Thymus (tissue), 11 donors: ENCODE results near the gene KIRREL3. TPM values are rescaled to one million over a fixed set of nuclear protein-coding genes. Genes with fewer than 3 reads are reported as not detected.

Source experiments
- DNase-seq, 9 donors: peaks; one replicate each; pipeline ENCODE4 v3.0.0-alpha.2; 2013; ENCODE audit warnings: low spot score in 9 of 9, low read depth in 6 of 9, missing footprints in 1 of 9
- H3K27ac ChIP-seq, 2 donors: one replicate each; pipeline ENCODE4 v1.5.1; 2013; ENCODE audit warnings: control low read depth in 1 of 2, low read depth in 1 of 2, low read length in 1 of 2, mild to moderate bottlenecking in 1 of 2, moderate library complexity in 1 of 2
- H3K27me3 ChIP-seq, 2 donors: one replicate each; pipeline ENCODE4 v1.5.1; 2013; ENCODE audit warnings: low read length in 1 of 2; ENCODE audit not compliant: control insufficient read depth in 2 of 2, insufficient read depth in 1 of 2
- H3K36me3 ChIP-seq, 2 donors: one replicate each; pipeline ENCODE4 v1.5.1; 2013; ENCODE audit warnings: low read length in 1 of 2, mild to moderate bottlenecking in 1 of 2, moderate library complexity in 1 of 2; ENCODE audit not compliant: control insufficient read depth in 2 of 2, insufficient read depth in 2 of 2
- H3K4me1 ChIP-seq, 2 donors: one replicate each; pipeline ENCODE4 v1.5.1; 2013; ENCODE audit warnings: low read length in 2 of 2; ENCODE audit not compliant: control insufficient read depth in 2 of 2, insufficient read depth in 2 of 2
- H3K4me3 ChIP-seq, 2 donors: one replicate each; pipeline ENCODE4 v1.5.1; 2013; ENCODE audit warnings: low read length in 2 of 2, control low read depth in 1 of 2, mild to moderate bottlenecking in 1 of 2
- H3K9me3 ChIP-seq, 2 donors: one replicate each; pipeline ENCODE4 v1.5.1; 2013; ENCODE audit warnings: low read length in 1 of 2, mild to moderate bottlenecking in 1 of 2; ENCODE audit not compliant: control insufficient read depth in 2 of 2, insufficient read depth in 1 of 2
- WGBS: extraction: QIAGEN DNeasy Blood & Tissue Kit; methylation state at CpG from one replicate; pipeline ENCODE4 v1.1.7; 2013; 5-methylcytosine and 5-hydroxymethylcytosine counted together
- polyA plus RNA-seq: library from polyadenylated mRNA; stranded (reverse); fragments of 200-250 nt; gene quantifications from one replicate; pipeline ENCODE4 v1.2.3, GENCODE V29; 2013
- total RNA-seq: library from RNA; stranded (reverse); fragments of 120-200 nt; gene quantifications from one replicate; pipeline ENCODE4 v1.2.4, GENCODE V29; 2013
- donor health status: healthy.

KIRREL3 gene
- total and polyA plus RNA-seq, 2 donors: 0.09 to 0.14 TPM

GRCh38 chr11:126725521-126725920, 275.0 kb downstream of the KIRREL3 start:
- no peak for DNase-seq
- WGBS: 92% methylated on average over 7 of the region's 7 CpGs
- no peaks in the 10 kb centered on the region for H3K4me1 ChIP-seq
- no peaks in the 10 kb centered on the region for H3K36me3 ChIP-seq
- no peak overlapping the region for H3K27ac ChIP-seq
- H3K4me3 ChIP-seq: no peak overlapping the region
- no peaks in the 10 kb centered on the region for H3K27me3 ChIP-seq
- no peaks in the 10 kb centered on the region for H3K9me3 ChIP-seq

- whole genome bisulfite sequencing: 90% methylated on average over 5 of the region's 5 CpGs
- no peaks in the 10 kb centered on the region for H3K9me3 ChIP-seq
- H3K4me3 ChIP-seq: no peak overlapping the region
- no peaks in the 10 kb centered on the region for H3K27me3 ChIP-seq
- H3K4me1 ChIP-seq: no peaks in the 10 kb centered on the region
- H3K36me3 ChIP-seq: no peaks in the 10 kb centered on the region
- no peak for DNase-seq
- H3K27ac ChIP-seq: no peak overlapping the region
Observed at GRCh38 chr11:126725043-126725442, 275.5 kb downstream of the KIRREL3 start.

GRCh38 chr11:126723665-126724045, 276.9 kb downstream of the KIRREL3 start:
- 86% methylated on average over 1 of the region's 1 CpG for WGBS

GRCh38 chr11:126722956-126723664, 277.5 kb downstream of the KIRREL3 start:
- H3K4me1 ChIP-seq: no peaks in the 10 kb centered on the region
- no peak for DNase-seq
- no peaks in the 10 kb centered on the region for H3K9me3 ChIP-seq
- H3K27ac ChIP-seq: no peak overlapping the region
- H3K27me3 ChIP-seq: no peaks in the 10 kb centered on the region
- 94% methylated on average over 6 of the region's 6 CpGs for WGBS
- no peaks in the 10 kb centered on the region for H3K36me3 ChIP-seq
- no peak overlapping the region for H3K4me3 ChIP-seq

More at GRCh38 chr11:126723665-126724045, 276.9 kb downstream of the KIRREL3 start:
- Histone ChIP-seq H3K27me3 (no peaks in the 10 kb centered on the region), H3K4me1 (no peaks in the 10 kb centered on the region), H3K9me3 (no peaks in the 10 kb centered on the region), H3K27ac (no peak overlapping the region), H3K36me3 (no peaks in the 10 kb centered on the region), H3K4me3 (no peak overlapping the region)
- DNase-seq: no peak

- no peaks in the 10 kb centered on the region for H3K9me3 ChIP-seq
- H3K36me3 ChIP-seq: no peaks in the 10 kb centered on the region
- H3K4me3 ChIP-seq: no peak overlapping the region
- H3K4me1 ChIP-seq: no peaks in the 10 kb centered on the region
- WGBS: 95% methylated on average over 1 of the region's 1 CpG
- H3K27me3 ChIP-seq: no peaks in the 10 kb centered on the region
- H3K27ac ChIP-seq: no peak overlapping the region
- no peak for DNase-seq
Observed at GRCh38 chr11:126722006-126722736, 278.4 kb downstream of the KIRREL3 start.

GRCh38 chr11:126720539-126721235, 279.9 kb downstream of the KIRREL3 start:
- no peaks in the 10 kb centered on the region for H3K36me3 ChIP-seq
- 88% methylated on average over 5 of the region's 5 CpGs for WGBS

GRCh38 chr11:126719740-126720139, 280.8 kb downstream of the KIRREL3 start:
- Histone ChIP-seq H3K27me3 (no peaks in the 10 kb centered on the region), H3K4me3 (no peak overlapping the region), H3K9me3 (no peaks in the 10 kb centered on the region), H3K4me1 (no peaks in the 10 kb centered on the region), H3K36me3 (no peaks in the 10 kb centered on the region), H3K27ac (no peak overlapping the region)
- no peak for DNase-seq
- WGBS: 96% methylated on average over 3 of the region's 3 CpGs

More at GRCh38 chr11:126720539-126721235, 279.9 kb downstream of the KIRREL3 start:
- H3K27me3 ChIP-seq: no peaks in the 10 kb centered on the region
- H3K4me1 ChIP-seq: no peaks in the 10 kb centered on the region
- H3K9me3 ChIP-seq: no peaks in the 10 kb centered on the region
- no peak overlapping the region for H3K27ac ChIP-seq
- H3K4me3 ChIP-seq: no peak overlapping the region
- no peak for DNase-seq

- WGBS: 87% methylated on average over 3 of the region's 3 CpGs
- Histone ChIP-seq H3K4me1 (no peaks in the 10 kb centered on the region), H3K4me3 (no peak overlapping the region), H3K9me3 (no peaks in the 10 kb centered on the region), H3K27ac (no peak overlapping the region), H3K27me3 (peaks cover 0 to under 1% of the 10 kb centered on the region in 2 donors), H3K36me3 (no peaks in the 10 kb centered on the region)
- no peak for DNase-seq
Observed at GRCh38 chr11:126718276-126718675, 282.3 kb downstream of the KIRREL3 start.
